ENCODE data around the gene ANAPC2. TPM values are rescaled to one million over a fixed set of nuclear protein-coding genes. Genes with fewer than 3 reads are reported as not detected.

Gene ANAPC2
- total and polyA plus RNA-seq, 12 donors: 23.7 to 69.6 (median 27.7) TPM

DNA sequence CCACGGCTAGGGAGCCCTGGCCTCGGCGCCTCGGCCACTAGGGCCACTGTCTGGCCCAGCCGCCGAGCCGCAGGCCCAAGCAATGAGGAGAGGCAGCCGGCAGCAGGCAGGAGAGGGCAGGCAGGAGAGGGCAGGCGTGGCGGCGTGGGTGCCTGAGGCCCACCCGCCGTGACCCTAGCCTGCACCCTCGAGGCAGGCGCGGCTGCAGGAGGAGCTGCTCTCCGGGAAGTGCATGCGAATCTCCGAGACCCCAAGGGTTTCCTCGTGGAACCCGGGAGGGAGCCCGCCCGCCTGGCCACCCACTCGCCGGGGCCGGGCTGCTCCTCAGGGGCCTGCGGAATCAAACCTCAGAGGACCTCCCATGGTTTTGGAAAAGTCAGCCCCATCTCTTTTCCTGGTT is 40.1 kb downstream of the ANAPC2 start:
- H3K9me3 ChIP-seq: no peaks in the 10 kb centered on the region
- no peaks in the 10 kb centered on the region for H3K36me3 ChIP-seq
- intact Hi-C loops (cut with DNase I): no loop called here
- no peaks in the 10 kb centered on the region for H3K4me1 ChIP-seq
- TF ChIP-seq, protein P1, sequence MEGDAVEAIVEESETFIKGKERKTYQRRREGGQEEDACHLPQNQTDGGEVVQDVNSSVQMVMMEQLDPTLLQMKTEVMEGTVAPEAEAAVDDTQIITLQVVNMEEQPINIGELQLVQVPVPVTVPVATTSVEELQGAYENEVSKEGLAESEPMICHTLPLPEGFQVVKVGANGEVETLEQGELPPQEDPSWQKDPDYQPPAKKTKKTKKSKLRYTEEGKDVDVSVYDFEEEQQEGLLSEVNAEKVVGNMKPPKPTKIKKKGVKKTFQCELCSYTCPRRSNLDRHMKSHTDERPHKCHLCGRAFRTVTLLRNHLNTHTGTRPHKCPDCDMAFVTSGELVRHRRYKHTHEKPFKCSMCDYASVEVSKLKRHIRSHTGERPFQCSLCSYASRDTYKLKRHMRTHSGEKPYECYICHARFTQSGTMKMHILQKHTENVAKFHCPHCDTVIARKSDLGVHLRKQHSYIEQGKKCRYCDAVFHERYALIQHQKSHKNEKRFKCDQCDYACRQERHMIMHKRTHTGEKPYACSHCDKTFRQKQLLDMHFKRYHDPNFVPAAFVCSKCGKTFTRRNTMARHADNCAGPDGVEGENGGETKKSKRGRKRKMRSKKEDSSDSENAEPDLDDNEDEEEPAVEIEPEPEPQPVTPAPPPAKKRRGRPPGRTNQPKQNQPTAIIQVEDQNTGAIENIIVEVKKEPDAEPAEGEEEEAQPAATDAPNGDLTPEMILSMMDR (IDR thresholded peaks at IDR 0.05): no peak
- ATAC-seq: no peak
- DNase-seq: no peak
- H3K27ac ChIP-seq: no peak overlapping the region
- no peak overlapping the region for H3K4me3 ChIP-seq
- 72 to 74% methylated on average over 27 of the region's 27 CpGs for WGBS, 2 donors
- H3K27me3 ChIP-seq: peaks cover 4 to 55% (median 36%) of the 10 kb centered on the region in 7 donors

DNA sequence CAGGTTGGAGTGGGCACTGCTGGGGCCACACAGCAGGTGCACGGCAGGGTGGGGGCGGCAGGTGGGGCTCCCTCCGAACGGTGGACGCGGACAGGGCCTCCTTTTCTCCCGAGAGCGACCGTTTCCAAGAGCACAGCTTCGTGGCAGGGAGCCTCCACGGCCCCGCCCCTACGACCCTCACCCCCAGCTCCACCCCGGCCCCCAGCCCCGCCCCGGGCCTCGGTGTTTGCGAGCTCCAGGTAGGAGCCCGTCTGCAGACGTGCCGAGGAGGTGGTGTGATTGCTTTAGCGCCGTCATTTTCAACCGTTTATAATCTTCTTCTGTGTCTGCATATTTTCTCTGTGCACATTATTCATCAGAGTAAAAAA is 40.6 kb downstream of the ANAPC2 start:
- Histone ChIP-seq H3K27ac (no peak overlapping the region), H3K9me3 (no peaks in the 10 kb centered on the region), H3K27me3 (peaks cover 4 to 58% (median 40%) of the 10 kb centered on the region in 7 donors), H3K4me1 (no peaks in the 10 kb centered on the region), H3K4me3 (no peak overlapping the region), H3K36me3 (no peaks in the 10 kb centered on the region)
- ATAC-seq (no peak), DNase-seq (no peak)
- TF ChIP-seq, protein P1 (IDR thresholded peaks at IDR 0.05): no peak
- WGBS, 2 donors: 31 to 39% methylated on average over 20 to 24 of the region's 24 CpGs
- intact Hi-C loops (cut with DNase I): no loop called here

DNA sequence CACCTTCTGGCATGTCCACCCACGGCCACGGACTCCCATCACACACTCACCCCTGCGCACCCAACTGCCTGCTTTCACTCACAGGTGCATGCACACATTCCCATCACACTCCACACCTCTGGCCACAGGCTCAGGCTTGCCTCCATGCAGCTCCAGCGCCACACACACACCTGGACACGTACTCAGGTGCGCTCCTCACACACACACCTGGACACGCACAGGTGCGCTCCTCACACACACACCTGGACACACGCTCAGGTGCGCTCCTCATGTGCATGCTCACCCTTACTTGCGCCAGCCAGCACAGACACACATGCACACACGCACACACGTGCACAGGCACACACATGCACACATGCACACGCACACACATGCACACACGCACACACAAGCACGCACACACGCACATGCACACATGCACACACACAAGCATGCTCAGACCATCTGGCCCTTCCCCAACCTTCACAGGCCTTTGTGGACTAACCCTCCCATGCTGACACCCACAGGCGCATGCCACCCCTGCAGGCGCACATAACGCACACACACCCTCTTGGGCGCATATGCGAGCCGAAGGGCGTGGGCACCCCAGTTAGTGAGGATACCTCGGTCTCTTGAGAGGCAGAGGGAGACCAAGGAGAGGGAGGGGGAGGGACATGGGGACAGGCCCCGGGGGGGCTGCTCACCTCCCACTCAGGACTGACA is 41.1 kb downstream of the ANAPC2 start:
- Histone ChIP-seq H3K9me3 (no peaks in the 10 kb centered on the region), H3K36me3 (no peaks in the 10 kb centered on the region), H3K27ac (no peak overlapping the region), H3K4me3 (no peak overlapping the region), H3K27me3 (peaks cover 4 to 63% (median 46%) of the 10 kb centered on the region in 7 donors), H3K4me1 (no peaks in the 10 kb centered on the region)
- intact Hi-C loops (cut with DNase I): no loop called here
- no peak for DNase-seq
- no peak for ATAC-seq
- 87 to 89% methylated on average over 23 to 26 of the region's 26 CpGs for WGBS, 2 donors
- TF ChIP-seq, protein P1 (IDR thresholded peaks at IDR 0.05): no peak

DNA sequence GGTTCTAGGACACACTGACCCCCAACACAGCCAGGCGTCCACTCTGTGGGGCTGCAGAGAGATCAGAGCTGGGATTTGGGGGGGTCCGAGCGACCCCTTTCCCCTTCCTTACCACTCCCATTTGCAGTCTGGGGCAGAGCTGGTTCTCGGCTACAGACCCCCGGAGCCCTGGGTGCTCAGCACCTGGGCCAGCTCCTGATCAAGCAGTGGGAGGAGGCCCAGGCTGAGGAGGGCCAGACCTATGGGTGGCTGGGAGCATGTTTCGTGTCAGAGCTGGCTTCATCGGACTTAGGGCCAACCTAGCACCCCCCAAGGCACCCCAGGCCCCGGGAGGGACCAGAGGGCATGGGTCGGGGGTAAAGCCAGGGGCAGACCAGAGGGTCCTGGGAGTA is 41.8 kb downstream of the ANAPC2 start:
- TF ChIP-seq, protein P1 (IDR thresholded peaks at IDR 0.05): no peak
- intact Hi-C loops (cut with DNase I): no loop called here
- 56 to 59% methylated on average over 9 of the region's 9 CpGs for WGBS, 2 donors
- DNase-seq (no peak), ATAC-seq (no peak)
- no peaks in the 10 kb centered on the region for H3K4me1 ChIP-seq
- no peaks in the 10 kb centered on the region for H3K36me3 ChIP-seq
- peaks cover 8 to 70% (median 53%) of the 10 kb centered on the region in 7 donors for H3K27me3 ChIP-seq
- no peaks in the 10 kb centered on the region for H3K9me3 ChIP-seq
- no peak overlapping the region for H3K27ac ChIP-seq
- no peak overlapping the region for H3K4me3 ChIP-seq

All from heart right ventricle (tissue), 16 donors.